HG03139 (cell line): ENCODE results near the gene PSMG3.

Source experiments
- ATAC-seq: cut with Tn5 transposase; IDR thresholded peaks from one replicate; pipeline ENCODE4 v1.9.1; 2021; ENCODE audit not compliant: unreplicated experiment

Gene PSMG3

DNA sequence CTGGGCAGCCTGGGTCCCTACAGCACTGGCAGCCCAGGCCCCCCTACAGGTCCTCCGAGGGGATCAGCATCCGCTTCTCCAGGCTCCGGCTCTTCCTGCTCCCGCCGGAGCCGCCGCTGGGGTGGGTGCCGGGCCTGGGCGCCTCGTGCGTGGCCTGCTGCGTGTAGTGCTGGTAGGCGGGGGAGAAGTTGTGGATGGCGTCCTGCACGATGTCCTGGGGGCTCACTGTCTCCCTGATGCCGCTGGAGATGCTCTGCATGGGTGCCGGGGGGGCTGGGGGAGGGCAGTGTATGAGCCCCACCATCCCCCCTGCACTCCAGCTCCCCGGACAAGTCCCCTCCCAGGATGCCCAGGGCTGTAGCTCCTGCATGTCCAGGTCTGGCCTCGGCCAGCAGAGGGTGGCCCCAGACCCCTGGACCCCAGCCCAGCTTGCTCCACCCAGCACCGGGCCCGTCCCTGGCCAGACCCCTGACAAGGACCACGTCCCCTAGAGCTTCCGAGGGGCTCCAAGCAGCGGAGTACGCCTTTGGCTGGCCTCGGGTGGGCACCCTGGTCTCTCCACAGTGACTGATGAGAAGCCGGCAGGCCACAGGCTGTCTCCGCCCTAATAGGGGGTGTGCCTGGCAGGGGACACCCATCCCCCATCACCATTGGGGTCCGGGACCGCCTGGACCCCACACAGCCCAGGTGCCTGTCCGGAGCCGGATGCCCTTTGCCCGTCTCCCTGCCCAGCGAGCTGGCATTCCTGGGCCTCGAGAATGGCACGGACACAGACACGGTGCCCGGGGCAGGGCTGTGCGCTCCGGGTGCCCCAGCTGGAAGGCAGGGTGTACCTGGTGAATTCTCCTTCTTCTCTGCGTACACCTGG lies 22.7 kb downstream of the PSMG3 start:
- no peak for ATAC-seq

DNA sequence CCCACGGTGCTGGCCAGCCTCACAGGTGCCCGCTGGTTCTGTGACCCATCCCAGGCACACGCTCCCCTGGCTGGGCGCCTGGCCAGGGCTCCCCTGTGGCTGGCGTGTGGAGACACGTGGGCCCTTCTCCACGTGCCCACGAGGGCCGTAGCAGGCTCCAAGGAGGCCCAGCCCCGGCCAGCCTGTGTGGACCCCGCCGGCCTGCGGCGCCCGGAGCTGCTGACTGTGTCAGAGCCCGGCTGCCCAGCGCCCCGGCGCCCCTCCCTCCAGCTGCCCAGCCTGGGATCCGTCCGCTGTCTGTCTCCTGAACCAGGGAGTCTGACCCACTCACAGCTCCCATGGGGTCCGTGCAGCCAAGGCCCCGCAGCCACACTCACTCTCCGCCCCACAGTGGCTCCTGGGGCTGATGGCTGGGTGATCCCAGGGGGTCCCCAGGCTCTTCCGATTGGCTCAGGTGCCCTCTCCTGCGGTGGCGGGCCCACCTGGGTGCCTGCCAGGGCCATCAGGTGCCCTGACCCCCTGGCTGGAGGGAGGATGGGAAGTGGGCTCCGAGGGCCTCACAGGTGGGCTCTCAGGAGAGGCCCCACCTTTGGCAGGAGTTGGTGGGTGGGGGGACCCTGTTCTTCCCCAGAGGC lies 23.4 kb downstream of the PSMG3 start:
- ATAC-seq = no peak

DNA sequence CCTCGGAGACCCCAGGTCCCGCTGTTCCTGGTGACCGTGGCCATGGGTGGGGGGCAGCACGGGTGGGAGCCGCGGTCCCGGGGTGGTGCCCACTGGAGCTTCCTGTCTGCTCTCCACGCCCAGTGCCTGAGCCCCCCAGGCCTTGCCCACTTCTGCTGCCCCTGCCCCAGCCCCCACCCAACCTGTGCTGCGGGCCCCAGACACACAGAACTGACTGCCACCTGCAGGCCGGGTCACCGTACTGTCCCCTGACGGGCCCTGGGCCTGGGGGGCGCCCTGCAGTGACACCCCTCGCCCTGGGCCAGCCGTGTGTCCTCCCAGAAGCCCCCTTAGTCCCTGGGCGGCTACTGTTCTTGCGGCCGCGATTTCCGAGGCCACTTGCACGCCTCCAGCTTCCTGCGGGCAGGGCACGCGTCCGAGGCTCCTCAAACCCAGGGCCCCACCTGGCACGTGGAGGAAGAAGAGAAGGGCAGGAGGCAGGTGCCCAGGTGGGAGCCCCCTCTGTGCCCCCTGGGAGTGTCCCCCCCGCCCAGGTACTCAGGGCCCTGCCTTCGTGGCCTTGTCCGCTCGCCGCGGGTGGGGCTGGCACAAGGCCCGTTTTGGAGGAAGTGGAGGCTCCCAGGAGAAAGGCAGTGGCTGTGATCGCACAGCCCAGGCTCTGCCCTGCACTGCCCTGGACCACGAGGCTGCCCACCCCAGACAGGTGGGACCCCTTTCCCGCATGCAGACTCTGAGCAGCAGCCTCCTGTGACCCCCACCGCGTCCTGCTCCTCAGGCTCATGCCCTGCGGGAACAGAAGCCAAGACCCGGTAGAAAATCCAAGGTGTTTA lies 24.2 kb downstream of the PSMG3 start:
- ATAC-seq = no peak

DNA sequence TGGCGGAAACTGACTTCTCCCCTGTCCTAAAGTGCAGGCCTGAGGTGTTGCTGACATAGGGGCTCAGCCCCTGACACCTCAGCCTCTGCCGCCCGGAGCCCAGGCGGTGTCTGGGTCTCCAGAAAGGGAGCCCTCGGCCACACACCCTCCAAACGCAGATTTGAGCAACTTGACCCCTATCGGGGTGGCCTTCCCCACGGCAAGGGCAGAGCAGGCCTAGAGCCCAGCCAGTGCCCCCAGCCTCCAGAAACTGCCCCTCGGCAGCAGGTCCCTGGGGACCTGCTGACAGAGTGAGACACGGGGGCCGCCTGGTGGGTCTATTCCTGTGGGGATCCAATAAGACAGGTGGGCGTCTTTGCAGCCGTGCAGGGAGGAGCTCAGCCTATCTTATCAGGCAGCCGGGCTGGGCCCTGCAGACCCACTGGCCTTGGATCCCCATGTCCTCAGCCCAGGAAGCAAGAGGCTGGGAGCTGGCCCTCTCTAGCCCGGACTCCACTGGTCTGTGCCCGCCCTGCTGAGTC lies 24.9 kb downstream of the PSMG3 start:
- no peak for ATAC-seq

DNA sequence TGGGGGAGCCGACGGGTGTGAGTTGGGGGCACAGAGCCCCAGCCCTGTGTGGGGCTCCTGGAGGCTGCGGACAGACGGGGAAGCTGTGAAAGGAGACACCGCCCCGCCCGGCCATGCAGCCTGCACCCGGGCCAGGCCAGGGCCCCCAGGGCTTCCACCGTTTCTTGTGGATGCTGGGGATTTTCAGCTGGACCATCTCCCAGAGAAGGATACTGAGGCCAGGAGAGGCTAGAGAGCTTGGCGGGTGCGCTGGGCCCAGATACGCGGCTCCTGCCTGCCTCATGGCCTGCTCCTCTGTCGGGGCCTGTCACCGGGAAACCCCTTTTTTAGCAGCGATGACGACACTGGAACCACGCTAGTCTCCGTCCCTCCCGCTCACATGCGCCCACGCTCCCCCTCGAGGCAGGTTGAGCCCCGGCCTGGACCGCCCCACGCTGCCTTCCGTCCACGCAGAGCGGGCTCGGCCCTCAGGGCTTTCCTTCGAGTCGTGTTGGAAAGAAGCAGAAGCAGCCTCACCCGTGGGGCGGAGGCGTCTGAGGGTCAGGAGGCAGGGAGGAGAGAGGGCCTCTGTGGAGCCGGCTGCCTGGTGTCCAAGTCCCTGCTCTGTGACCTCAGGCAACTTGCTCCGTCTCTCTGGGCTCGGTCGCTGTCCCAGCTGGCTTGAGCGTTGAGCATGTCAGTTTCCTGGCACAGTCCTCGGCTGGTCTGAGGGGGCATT lies 25.5 kb downstream of the PSMG3 start:
- no peak for ATAC-seq

DNA sequence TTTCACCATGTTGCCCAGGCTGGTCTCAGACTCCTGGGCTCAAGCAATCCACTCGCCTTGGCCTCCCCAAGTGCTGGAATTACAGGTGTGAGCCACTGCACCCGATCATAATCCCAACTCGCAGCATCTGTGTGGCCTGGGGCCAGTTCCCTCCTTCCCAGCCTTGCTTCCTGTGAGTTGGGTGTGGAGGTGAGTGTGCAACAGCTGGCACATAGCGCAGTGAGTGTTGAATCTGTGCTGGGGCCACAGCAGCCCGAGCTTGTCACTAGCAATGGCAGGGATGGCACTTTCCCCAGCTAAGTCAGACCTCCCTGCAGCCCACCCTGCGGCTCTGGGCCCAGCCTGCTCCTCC lies 26.0 kb downstream of the PSMG3 start:
- no peak for ATAC-seq

DNA sequence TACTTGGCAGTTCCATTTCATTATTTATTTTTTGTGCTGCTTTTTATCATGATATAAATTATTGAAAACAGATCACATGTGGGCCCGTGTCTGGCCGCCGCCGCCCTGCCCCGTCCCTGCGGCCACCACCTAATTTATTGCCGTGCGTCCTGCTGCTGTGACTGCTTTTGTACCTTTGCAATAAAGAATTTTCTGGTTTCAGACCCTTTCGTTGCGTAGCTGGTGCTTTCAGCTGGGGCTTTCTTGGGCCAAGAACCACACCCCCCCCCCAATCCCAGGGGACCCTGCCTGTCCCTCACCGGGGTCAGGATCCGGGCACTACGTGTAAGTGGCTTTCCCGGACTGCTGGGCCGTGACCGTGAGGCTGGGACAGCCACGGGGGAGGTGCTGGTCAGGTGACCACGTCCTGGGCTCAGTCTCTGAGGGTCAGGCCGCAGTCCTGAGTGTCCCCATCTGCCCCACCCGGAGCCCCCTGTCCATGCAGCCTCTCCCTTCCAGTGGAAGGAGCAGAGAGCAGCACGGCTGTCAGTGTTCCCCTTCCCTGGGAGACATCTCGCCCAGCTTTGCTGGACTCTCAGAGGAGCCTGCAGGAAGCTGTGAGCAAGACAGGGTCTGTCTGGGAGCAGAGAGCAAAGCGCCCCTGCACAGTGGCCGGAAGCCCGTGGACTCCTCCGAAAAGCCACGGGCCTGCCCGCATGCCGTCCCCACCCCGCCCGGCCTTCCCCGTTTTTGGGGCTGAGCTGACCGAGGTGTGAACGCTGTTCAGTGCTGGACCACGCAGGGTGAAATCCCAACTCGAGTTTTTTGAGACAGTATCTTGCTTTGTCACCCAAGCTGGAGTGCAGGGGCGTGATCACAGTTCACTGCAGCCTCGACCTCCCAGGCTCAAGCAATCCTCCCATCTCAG lies 26.7 kb downstream of the PSMG3 start:
- ATAC-seq = no peak

DNA sequence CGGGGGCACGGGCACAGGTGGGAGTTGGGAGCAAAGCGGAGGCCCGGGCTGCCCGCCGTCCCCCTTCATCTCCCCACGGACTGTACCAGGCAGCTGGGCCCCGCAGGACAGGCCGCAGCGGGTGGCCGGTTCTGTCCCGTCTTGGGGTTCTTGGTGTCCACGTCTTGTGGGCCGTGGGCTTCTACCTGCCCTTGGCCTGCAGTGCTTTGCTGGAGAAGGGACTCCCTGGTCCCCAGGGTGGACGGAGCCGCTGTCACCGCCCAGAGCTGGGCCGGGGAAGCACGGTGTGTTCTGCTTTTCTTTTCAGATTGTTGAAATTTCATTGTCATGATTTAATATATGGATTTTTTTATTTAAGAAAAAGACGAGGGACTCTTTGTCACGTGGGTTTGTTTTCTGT lies 27.5 kb downstream of the PSMG3 start:
- ATAC-seq = no peak

DNA sequence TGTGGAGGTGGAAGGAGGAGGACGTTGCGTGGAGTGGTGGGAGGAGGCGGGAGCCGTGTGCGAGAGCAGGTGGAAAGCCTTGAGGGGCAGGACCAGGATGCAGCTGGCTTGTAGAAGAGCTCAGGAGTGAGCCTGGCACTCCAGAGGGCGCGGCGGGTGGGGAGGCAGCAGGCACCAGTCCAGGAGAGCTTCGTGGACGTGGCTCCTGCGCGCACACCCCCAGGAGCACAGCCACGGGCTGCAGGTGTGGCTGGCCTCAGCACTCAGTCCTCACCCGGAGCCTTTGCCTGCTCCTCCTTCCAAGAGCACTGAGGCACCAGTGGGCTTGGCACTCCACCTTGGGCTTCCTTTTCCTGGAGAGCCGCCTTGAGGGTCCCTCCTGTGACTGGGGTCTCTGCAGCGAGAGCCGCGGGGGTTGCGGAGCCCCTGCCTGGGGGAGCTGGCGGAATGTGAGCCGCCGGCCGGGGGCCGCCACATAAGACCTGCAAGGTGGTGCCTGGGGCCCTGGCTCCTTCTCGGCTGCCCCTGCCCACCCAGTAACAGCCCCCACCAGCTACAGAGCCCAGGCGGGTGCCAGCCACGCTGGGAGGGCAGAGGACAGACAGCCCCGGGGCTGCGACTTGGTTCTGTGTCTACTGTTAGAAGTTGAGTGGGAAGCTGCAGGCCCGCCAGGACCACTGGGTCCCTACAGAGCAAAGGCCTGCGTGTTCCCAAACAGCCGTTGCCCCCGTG lies 28.2 kb downstream of the PSMG3 start:
- ATAC-seq = no peak

DNA sequence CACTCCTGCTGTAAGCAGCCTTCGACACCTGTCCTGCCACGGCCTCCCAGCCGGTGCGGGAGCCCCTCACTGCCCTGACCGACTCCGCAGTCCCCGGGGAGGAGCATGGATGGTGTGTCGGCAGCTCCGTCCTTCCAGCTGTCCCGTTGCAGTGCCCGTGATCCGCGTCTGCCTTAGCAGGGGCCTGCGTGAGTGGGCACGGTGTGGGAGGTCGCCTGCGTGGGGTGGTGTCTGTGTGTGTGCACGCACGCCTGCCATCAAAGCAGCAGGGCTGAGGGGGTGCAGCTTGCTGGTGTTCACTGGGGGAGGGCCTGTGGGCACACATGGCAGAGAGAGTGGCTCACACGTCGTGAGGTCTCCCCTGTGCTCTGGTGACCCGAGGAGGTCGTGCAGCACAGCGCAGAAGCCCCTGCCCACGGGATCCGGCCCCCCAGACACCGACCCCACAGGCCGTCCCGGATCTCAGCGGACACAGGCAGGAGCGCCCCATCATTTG lies 29.0 kb downstream of the PSMG3 start:
- no peak for ATAC-seq

DNA sequence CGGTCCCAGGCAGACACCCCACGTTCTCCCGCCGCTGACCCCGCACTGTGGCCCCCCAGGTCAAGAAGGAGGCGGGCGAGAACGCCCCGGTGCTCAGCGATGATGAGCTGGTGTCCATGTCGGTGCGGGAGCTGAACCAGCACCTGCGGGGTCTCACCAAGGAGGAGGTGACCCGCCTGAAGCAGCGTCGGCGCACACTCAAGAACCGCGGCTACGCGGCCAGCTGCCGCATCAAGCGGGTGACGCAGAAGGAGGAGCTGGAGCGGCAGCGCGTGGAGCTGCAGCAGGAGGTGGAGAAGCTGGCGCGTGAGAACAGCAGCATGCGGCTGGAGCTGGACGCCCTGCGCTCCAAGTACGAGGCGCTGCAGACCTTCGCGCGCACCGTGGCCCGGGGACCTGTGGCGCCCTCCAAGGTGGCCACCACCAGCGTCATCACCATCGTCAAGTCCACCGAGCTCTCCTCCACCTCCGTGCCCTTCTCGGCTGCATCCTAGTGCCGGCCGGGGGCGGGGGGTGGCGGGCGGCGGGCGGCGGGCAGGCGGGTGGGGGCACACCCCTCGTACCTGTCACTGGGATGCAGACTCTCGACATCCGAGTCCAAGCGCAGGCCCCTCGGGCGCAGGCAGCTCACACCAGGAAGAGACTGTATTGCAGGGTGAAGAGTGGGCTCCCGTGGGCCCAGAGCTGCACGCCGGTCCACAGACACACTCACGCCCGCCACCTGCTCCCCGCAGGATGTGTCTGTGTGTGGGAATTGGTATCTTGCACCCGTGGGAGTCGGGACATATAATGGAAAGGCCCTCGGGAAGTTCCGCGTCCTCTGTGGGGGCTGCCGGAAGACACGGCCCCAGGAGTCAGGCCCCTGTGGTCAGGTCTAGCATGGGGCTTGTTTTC lies 29.7 kb downstream of the PSMG3 start:
- ATAC-seq = no peak

DNA sequence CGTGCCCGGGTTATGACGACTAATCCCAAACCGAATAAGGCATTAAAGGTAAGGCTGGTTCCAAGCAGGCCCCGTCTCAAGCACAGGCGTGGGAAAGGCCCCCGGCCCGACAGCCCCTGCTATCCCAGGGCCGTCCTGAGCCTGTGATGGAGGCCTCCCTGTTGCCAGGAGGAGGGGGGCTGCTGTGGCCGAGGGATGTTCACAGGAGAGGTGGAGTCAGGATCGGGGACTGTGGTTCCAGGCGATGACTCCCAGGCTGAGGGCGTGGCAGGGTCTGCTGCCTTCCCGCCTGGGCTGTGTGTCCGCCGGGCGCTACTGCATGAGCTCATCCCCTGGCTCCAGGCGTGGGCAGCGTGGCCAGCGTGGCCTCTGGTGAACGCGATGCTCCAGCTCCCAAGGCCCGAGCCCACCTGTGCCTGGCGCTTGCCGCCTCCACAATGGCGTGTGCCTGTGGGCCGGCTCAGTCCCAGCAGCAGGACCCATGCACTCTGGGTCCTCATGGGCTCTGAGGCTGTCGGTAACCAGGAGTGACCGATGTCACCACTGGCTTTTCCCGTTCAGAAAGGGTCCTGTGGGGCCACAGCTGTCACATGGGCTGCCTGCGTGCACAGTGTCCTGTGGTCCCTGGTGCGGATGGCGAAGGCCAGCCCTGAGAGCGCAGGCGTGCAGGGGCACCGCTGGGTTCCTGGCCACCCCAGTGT lies 30.5 kb downstream of the PSMG3 start:
- no peak for ATAC-seq

DNA sequence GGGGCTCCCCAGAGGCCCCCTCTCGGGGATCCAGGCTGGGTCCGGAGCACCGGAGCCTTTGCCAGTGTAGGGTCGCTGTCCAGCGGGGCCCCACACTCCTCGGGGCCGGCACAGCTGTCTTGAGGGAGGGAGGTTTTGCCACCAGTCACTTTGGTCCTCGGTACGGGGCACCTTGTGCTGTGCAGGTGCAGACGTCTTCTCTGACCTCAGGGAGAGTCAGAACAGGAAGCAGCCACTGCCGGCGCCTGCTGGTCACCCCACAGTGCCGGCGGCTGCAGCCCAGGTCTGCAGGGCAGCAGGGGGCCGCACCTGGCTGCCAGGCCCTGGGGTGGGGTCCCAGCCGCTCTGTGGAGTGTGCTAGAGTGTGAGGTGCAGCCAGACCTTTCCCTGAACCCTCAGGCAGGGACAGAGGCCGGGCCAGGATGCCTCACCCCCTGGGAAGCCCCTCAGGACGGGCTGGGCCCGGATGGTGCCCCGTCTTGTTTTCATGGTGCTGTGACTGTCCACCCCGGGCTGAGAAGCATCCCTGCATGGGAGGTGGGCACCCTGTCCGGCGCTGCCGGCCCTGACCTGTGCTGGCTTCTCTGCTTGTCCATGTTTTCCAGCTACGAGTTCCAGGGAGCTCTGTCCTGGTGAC lies 31.2 kb downstream of the PSMG3 start:
- no peak for ATAC-seq

DNA sequence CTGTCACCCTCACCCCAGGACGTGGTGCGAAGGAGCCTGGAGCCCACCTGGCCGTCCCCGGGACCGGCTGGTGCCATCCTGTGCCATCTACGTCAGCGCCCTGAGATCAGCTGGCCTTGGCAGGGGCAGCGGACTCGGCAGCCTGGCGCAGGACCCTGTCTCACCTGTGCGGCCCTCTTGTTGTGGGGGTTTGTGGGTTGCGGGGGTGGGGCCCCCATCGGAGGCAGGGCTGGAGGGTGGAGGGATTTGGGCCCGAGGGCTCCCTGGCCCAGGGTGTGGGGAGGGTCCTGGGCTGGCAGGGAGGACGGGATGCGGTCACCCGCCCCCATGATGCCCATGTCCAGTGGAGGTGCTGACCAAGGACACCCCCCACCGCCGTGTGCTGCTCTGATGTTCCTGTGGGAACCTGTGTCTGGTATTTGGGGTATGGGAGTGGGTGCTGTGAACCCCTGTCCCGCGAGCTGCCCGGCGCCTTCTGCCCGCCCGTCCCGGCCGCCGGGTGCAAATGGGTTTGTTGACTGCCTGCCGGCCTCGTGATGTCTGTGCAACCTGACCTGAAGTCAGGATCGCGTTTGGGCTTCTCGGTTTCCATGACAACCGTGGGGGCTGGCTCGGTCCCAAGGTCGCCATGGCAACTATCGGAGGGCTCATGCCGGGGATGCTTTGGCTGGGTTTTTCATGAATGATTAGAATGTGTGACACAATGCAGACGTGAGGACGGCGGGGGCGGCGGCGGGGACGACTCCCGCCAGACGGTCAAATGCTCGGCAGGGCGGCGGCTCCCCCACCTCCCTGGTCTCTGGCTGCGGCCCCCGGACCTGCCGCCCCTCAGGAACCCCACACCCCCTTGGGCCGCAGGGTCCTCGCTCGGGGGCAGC lies 32.1 kb downstream of the PSMG3 start:
- ATAC-seq = no peak

DNA sequence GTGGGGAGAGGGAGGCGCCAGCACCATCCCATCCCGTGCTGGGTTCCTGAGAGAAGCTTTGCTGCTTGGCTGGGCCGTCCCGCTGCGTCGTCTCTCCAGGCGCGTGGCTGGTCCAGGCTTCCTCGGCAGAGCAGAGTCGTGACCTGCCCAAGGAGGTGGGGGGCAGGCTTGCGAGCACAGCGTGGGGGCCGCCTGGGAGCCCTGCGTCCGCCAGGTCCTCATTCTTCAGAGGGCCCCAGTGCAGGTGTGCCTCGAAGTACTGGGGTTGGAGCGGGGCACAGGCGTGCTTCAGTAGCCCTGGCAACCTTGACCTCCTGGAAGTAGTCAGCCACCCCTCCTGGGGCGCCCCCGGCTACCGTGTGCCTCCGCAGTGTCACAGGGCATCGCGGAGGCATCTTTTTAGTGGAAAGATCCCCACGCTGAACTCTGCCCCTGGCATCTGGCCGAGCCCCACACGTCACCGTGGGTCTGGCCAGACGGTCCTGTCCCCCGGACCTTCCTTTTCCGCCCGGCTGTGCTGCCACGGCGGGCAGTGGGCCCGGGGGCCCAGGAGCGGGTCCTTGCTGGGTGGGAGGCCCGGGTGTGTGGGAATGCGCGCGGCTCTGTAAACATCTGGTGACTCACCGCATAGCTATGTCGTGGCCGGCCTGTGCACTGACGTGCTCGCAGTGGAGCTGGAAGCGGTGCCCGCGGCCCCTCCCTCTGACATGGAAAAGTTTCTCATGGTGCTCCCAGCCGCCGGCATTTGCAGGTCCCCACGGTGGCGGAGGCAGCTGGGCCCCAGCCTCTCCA lies 32.9 kb downstream of the PSMG3 start:
- no peak for ATAC-seq
